K562 (cell line): ENCODE measurements around the gene MUC22. TPM values are rescaled to one million over a fixed set of nuclear protein-coding genes. Genes with fewer than 3 reads are reported as not detected.

Experiments
- ATAC-seq: fragments of 200-7000 bp; cut with Tn5 transposase; 3 replicates; pipeline ENCODE4 v1.9.1; 2020; ENCODE audit warnings: moderate library complexity
- BruUV-seq: library from RNA; stranded (reverse); fragments of 400-500 nt; replicated peaks from 2 replicates; lab custom pipeline; 2021; lab: Mats Ljungman, UMichigan
- CTCF ChIA-PET: fragments of 300-600 bp; formaldehyde crosslinking; extraction: SDS; loops from one replicate; lab custom pipeline; 2021; ENCODE audit warnings: low intra/inter-chr PET ratio; lab: Yijun Ruan, JAX
- POLR2A ChIA-PET: fragments of 300-600, 350-650 bp; sonication (Branson Sonifier 250); formaldehyde crosslinking; extraction: SDS; loops from one replicate; lab custom pipeline; 2021; ENCODE audit warnings: antibody characterized with exemption, inconsistent platforms; lab: Yijun Ruan, JAX
- DNase-seq, 4 experiments: peaks; one replicate each; pipeline versions ENCODE4 v3.0.0 to v3.0.0-alpha.2; 2011 to 2018; ENCODE audit warnings: low spot score in 3 of 4, mixed read lengths in 3 of 4; ENCODE audit errors: extremely low read depth in 1 of 4
- FAIRE-seq: peaks from 2 replicates; lab custom pipeline; 2011; peaks lifted over from hg19 to GRCh38; lab: Jason Lieb, UNC
- H2AFZ ChIP-seq: 2 replicates; pipeline ENCODE4 v1.6.0; 2011; ENCODE audit warnings: low read depth, low read length, control low read depth, inconsistent platforms
- H3K27ac ChIP-seq: fragments of 200-600 bp; 3 replicates; pipeline ENCODE4 v1.8.0; 2011; ENCODE audit warnings: low read depth, mild to moderate bottlenecking, control low read depth, inconsistent platforms, low read length, moderate library complexity, mixed read lengths; ENCODE audit errors: extremely low read depth
- H3K27me3 ChIP-seq, 2 experiments: fragments of 300-600 bp in 1 of 2; 2 replicates in 1 of 2; 3 replicates in 1 of 2; pipeline versions ENCODE4 v1.6.0 to v1.8.0; 2011; ENCODE audit warnings: inconsistent platforms in 2 of 2, low read length in 2 of 2, mild to moderate bottlenecking in 1 of 2, mixed read lengths in 1 of 2, moderate library complexity in 1 of 2; ENCODE audit not compliant: control insufficient read depth in 2 of 2, insufficient read depth in 2 of 2
- H3K36me3 ChIP-seq: fragments of 300-600 bp; 3 replicates; pipeline ENCODE4 v1.8.0; 2011; ENCODE audit warnings: mild to moderate bottlenecking, low read length, inconsistent platforms; ENCODE audit not compliant: control insufficient read depth, insufficient read depth
- H3K4me1 ChIP-seq, 2 experiments: fragments of 200-600 bp in 1 of 2; replicated peaks in 1 of 2; 2 replicates in 1 of 2; 3 replicates in 1 of 2; pipeline versions ENCODE4 v1.5.1 to v1.8.0; 2011; ENCODE audit warnings: inconsistent platforms in 2 of 2, low read length in 2 of 2, mild to moderate bottlenecking in 1 of 2, mixed read lengths in 1 of 2, moderate library complexity in 1 of 2; ENCODE audit not compliant: control insufficient read depth in 2 of 2, insufficient read depth in 2 of 2
- H3K4me2 ChIP-seq: 2 replicates; pipeline ENCODE4 v1.6.1; 2011; ENCODE audit warnings: low read length, control low read depth, inconsistent platforms, mixed read lengths; ENCODE audit not compliant: insufficient read depth
- H3K4me3 ChIP-seq: fragments of 200-600 bp; sonication (generic), shearing (Covaris generic); 2 replicates; pipeline ENCODE4 v1.5.1; 2016; ENCODE audit warnings: control low read depth, inconsistent platforms
- H3K79me2 ChIP-seq: fragments of 200-600 bp; 3 replicates; pipeline ENCODE4 v1.8.0; 2011; ENCODE audit warnings: low read length, inconsistent platforms; ENCODE audit not compliant: control insufficient read depth, insufficient read depth
- H3K9ac ChIP-seq, 2 experiments: 2 replicates each; pipeline versions ENCODE4 v1.6.0 to v1.6.1; 2011; ENCODE audit warnings: low read depth in 2 of 2, low read length in 2 of 2, control low read depth in 1 of 2, inconsistent platforms in 1 of 2, mild to moderate bottlenecking in 1 of 2, mixed read lengths in 1 of 2; ENCODE audit not compliant: insufficient read depth in 1 of 2
- H3K9me1 ChIP-seq: one replicate; pipeline ENCODE4 v1.6.0; 2011; ENCODE audit warnings: inconsistent platforms, mild to moderate bottlenecking, low read length, moderate library complexity; ENCODE audit not compliant: control insufficient read depth, insufficient read depth
- H3K9me3 ChIP-seq: replicated peaks from 2 replicates; pipeline ENCODE4 v1.5.1; 2011; ENCODE audit warnings: low read depth, low read length, inconsistent platforms; ENCODE audit not compliant: control insufficient read depth, insufficient read depth
- H4K20me1 ChIP-seq: replicated peaks from 2 replicates; pipeline ENCODE4 v1.6.1; 2011; ENCODE audit warnings: low read length, inconsistent platforms, mixed read lengths; ENCODE audit not compliant: control insufficient read depth, insufficient read depth
- CREBBP ChIP-seq: IDR thresholded peaks from one replicate; pipeline ENCODE4 v1.6.1; 2012; ENCODE audit warnings: low read depth, mild to moderate bottlenecking, control low read depth, inconsistent platforms, low read length
- PML ChIP-seq: IDR thresholded peaks from 2 replicates; pipeline ENCODE4 v1.6.1; 2012; ENCODE audit warnings: low read length, inconsistent platforms
- POLR2AphosphoS5 ChIP-seq: IDR thresholded peaks from 2 replicates; pipeline ENCODE4 v1.6.1; 2011; ENCODE audit warnings: mild to moderate bottlenecking, low read depth, low read length, moderate library complexity; ENCODE audit not compliant: control insufficient read depth, insufficient read depth
- WGBS: fragments of 100-300 bp; shearing (Covaris generic); methylation state at CpG from one replicate; pipeline ENCODE4 v1.1.6; 2016; ENCODE audit warnings: low coverage, mixed read lengths; ENCODE audit not compliant: insufficient coverage; ENCODE audit errors: missing lambda C conversion rate; 5-methylcytosine and 5-hydroxymethylcytosine counted together
- in situ Hi-C: fragments of 300-500 bp; cut with MboI; formaldehyde crosslinking; loops from 4 replicates; pipeline ENCODE4 v1.15.0; 2018; ENCODE audit warnings: inconsistent platforms, mixed read lengths
- intact Hi-C: fragments of 100-400 bp; cut with micrococcal nuclease; formaldehyde crosslinking; loops from 2 replicates; pipeline ENCODE4 v1.14.2; 2022
- polyA plus RNA-seq, 8 experiments: library from polyadenylated mRNA; depleted of rRNA in 4 of 8; stranded (reverse) in 5 of 8; unstranded in 3 of 8; fragments of >200 nt; fragmentation: Nextera tagmentation in 2 of 8; fragmentation: Illumina TruSeq in 1 of 8; extraction: Ambion mirVana in 2 of 8; extraction: Trizol in 1 of 8; gene quantifications; 2 replicates each; pipeline versions ENCODE4 v1.2.1 to v1.2.3, GENCODE V29; 2011 to 2014; ENCODE audit warnings: inconsistent platforms in 1 of 8, missing spikeins in 1 of 8
- total RNA-seq, 7 experiments: library from RNA; depleted of rRNA in 6 of 7; stranded (reverse); fragments of >200 nt in 6 of 7; fragmentation: Illumina TruSeq in 2 of 7; extraction: Trizol in 2 of 7; gene quantifications; 2 replicates each; pipeline versions ENCODE4 v1.2.1 to v1.2.3, GENCODE V29; 2011 to 2021; ENCODE audit warnings: low replicate concordance in 1 of 7
- TF ChIP-seq, protein P1 (sequence below): fragments of 450-650 bp; formaldehyde crosslinking; IDR thresholded peaks from 2 replicates; pipeline ENCODE4 v1.4.0; 2020; ENCODE audit warnings: mild to moderate bottlenecking, mixed read lengths

MUC22 gene
- total and polyA plus RNA-seq, 9 of the 15 experiments (the other 6 are each of a cell fraction or from before 2014, with no cell fraction given): 0.01 to 0.03 TPM; not detected in 7

DNA sequence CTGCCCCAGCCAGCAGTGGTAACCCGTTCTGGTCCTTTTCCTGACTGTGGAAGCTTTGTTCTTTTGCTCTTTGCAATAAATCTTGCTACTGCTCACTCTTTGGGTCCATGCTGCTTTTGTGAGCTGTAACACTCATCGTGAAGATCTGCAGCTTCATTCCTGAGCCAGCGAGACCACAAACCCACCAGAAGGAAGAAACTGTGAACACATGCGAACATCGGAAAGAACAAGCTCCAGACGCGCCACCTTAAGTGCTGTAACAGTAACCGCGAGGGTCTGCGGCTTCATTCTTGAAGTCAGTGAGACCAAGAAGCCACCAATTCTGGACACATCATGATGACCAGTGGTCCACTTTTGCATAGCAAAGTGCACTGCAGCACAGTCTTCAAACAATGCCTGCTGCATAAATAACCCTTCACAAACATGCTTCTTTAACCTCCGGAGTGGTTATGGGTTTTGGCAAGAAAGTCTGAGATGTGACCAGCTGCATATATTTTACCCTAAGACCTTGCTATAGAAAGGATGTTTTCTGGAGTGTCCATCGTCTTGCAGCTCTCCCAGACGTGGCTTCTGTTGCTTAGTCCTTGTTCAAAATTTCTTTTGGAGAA is 8.9 kb upstream of the MUC22 start:
- intact Hi-C loops (no loop called here), in situ Hi-C loops (no loop called here)
- BruUV-seq: TSS peak; percentile 99
- Histone ChIP-seq H3K9me1 (no peaks in the 10 kb centered on the region), H3K4me1 (peaks cover 0 to 3% of the 10 kb centered on the region in 2 experiments; a peak in 2 of 5 replicates), H3K9me3 (no peaks in the 10 kb centered on the region), H3K9ac (no peak overlapping the region), H2AFZ (no peak overlapping the region), H3K79me2 (no peaks in the 10 kb centered on the region), H4K20me1 (no peaks in the 10 kb centered on the region), H3K27me3 (peaks cover 15 to 24% of the 10 kb centered on the region in 2 experiments), H3K36me3 (no peaks in the 10 kb centered on the region), H3K27ac (no peak overlapping the region), H3K4me2 (no peak overlapping the region), H3K4me3 (no peak overlapping the region)
- 13% methylated on average over 10 of the region's 13 CpGs for WGBS
- TF ChIP-seq, protein P1, sequence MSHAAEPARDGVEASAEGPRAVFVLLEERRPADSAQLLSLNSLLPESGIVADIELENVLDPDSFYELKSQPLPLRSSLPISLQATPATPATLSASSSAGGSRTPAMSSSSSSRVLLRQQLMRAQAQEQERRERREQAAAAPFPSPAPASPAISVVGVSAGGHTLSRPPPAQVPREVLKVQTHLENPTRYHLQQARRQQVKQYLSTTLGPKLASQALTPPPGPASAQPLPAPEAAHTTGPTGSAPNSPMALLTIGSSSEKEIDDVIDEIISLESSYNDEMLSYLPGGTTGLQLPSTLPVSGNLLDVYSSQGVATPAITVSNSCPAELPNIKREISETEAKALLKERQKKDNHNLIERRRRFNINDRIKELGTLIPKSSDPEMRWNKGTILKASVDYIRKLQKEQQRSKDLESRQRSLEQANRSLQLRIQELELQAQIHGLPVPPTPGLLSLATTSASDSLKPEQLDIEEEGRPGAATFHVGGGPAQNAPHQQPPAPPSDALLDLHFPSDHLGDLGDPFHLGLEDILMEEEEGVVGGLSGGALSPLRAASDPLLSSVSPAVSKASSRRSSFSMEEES (CRISPR knock-in tag): no peak
- TF ChIP-seq POLR2AphosphoS5: 0 out of 2 replicates have a peak, but pooled peaks have one; percentile 36
- 0 out of 2 replicates have a peak, but pooled peaks have one; percentile 26 for TF ChIP-seq PML
- no peak for TF ChIP-seq CREBBP
- ChIA-PET POLR2A (interaction anchor here (0.6 to 1.2 kb wide), 2 partner anchors 21 to 24 kb away, joined by 3 read pairs; no protein-coding TSS in a partner anchor), CTCF (no interaction called here)
- FAIRE-seq (no peak), ATAC-seq (peak; percentile 59), DNase-seq (no peak)
